Epithelial cell of prostate (primary cell): ENCODE data around the gene SIK3.

ENCODE experiments used
- DNase-seq: peaks from one replicate; pipeline ENCODE4 v3.0.0-alpha.2; 2011; ENCODE audit warnings: low read depth, low spot score
- H3K27ac ChIP-seq: fragments of 450-650 bp; 2 replicates; pipeline ENCODE4 v1.5.1; 2017; ENCODE audit warnings: mild to moderate bottlenecking

Gene SIK3

GRCh38 chr11:117020287-117020686 is 77.9 kb downstream of the SIK3 start:
- no peak overlapping the region for H3K27ac ChIP-seq
- DNase-seq: no peak

- DNase-seq: no peak
- H3K27ac ChIP-seq: no peak overlapping the region
Observed at GRCh38 chr11:117019871-117020270, 78.4 kb downstream of the SIK3 start.

DNA sequence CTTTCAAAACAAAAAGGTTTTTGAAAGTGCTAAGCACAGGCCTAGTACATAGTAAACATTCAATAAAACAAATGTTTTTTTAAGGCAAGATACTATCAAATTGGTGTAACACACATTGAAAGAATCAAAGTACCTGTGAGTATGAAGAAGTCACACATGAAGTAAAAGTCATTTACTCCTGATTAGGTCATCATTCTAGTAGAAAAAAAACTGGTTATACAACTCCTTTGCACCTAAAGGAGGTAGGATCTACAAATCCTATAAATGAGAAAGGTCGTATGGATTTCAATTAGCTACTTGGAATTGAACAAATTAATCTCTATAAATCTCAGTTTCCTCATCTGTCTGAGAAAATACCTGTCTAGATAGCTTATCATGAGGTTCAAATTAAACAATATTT is 80.8 kb downstream of the SIK3 start:
- no peak for DNase-seq
- no peak overlapping the region for H3K27ac ChIP-seq

DNA sequence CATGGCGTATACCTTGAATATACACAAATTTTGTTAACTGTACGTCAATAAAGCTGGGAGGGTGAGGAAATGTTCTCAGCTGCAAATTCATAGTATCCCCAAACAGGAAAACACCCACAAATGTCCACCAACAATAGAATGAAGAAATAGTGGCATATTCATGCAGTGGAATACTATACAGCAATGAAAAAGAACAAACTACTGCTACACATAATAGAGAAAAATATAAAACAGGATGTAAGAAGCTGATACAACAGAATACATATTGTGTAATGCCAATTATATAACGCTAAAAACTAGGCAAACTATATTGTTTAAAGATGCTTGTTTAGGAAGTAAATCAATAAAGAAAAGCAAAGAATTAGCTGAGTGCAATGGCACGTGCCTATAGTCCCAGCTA is 81.5 kb downstream of the SIK3 start:
- H3K27ac ChIP-seq: no peak overlapping the region
- no peak for DNase-seq

DNA sequence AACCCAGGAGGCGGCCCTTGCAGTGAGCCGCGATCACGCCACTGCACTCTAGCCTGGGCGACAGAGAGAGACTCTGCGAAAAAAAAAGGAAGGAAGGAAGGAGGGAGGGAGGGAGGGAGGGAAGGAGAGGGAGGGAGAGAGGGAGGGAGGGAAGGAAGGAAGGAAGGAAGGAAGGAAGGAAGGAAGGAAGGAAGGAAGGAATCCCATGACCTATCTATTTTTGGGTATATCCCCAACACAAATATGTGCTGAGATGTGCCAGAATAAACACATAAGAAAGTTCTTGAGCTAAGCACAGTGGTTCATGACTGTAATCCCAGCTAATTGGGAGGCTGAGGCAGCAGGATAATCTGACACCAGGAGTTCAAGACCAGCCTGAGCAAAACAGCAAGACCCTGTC is 82.0 kb downstream of the SIK3 start:
- H3K27ac ChIP-seq: no peak overlapping the region
- no peak for DNase-seq

DNA sequence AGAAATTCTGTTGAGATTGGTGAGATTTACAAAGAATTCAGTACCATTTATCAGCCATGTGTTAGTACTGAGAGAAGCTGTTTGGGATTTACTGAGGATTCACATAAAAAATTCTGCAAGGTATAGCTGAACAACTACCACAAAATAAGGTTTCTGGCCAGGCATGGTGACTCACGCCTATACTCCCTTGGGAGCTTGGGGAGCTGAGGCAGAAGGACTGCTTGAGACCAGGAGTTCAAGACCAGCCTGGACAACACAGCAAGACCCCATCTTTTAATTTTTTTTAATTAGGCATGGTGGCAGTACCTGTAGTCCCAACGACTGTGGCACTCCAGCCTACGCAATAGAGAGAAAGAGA is 86.7 kb downstream of the SIK3 start:
- H3K27ac ChIP-seq: peak overlapping the region; percentile 66
- peak; percentile 34 for DNase-seq

GRCh38 chr11:117010808-117011540 is 87.3 kb downstream of the SIK3 start:
- peak overlapping the region; percentile 66 for H3K27ac ChIP-seq
- DNase-seq: peak; percentile 90

DNA sequence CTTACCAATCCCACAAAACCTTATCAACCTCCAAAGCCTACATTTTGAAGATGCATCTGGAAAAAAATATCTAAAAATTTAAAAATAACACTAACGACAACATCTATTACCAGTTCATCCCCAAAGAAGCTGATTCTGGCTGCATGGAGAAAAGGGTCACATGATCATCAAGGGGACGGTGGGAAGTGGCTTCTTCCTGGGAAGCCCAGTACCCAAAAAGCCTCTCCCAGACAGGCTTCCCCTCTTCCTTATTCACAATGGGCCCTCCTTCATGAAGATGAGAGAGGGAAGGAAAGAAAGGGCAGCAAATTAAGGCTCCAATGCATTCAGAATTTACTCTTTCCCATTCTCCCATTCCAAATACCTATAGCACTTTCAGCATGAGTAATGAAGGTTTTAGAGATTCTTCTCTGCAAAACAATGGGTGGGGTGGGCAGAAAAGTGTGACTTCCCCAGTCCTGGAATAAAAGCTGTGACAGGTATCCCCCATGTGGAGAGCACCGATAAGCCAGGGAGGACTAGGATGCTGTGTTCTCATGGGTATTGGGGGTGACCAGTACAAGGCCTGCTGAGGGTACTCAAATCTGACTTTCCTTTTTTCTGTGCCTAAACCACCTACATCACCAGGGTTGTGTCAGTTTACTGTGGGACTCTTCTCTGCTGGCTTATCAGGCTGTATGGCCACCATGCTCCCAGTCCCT is 88.2 kb downstream of the SIK3 start:
- H3K27ac ChIP-seq: peak overlapping the region; percentile 66
- DNase-seq: no peak

GRCh38 chr11:117005758-117006157 is 92.5 kb downstream of the SIK3 start:
- no peak for DNase-seq
- no peak overlapping the region for H3K27ac ChIP-seq

DNA sequence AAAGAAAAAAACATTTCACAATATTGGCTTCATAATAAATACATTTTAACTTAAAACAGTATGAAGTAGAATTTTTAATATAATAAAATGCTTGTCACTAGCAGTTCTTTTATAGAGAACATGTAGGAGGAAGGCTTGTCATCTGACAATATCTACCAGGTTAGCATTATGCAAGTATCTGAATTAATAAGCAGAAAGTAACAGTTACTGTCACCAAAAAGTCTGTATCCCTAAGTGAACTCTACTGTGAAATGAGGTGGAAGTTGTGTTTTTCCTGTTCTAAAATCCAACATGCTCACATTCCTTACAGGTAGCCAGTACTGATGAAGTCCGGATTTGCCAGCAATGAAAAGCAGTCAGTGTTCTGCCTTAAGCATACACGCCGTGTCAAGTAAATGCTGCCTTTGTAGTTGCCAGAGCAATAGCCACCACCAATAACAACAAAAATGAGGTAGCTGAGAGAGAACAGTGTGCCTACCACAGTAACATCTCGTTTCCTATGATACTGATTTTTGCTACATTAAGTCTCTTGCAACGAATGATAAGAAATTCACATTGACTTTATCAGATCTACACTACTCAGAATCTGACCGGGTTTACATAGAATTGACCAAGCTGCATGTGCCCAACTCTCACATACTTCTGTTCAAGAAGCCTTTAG is 95.5 kb downstream of the SIK3 start:
- no peak overlapping the region for H3K27ac ChIP-seq
- DNase-seq: no peak

GRCh38 chr11:117000014-117000737 is 98.1 kb downstream of the SIK3 start:
- no peak overlapping the region for H3K27ac ChIP-seq
- no peak for DNase-seq

DNA sequence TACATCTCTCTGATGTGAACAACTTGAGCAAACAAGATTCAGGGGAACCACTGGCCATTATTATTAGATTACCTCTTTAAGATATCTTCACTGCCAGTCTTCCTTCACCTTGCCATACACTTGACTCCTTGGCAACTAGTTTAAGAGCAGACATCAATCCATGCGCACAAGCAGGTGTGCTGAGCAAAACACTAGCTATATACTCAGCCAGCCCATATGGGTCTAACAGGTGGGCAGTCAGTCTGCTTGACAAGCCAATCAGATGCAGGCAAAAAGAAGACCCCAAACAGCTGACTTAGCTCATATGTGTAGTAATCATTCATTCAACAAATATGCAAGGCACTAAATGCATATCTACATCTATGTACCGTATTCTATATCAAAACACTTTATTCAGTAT is 101.2 kb downstream of the SIK3 start:
- no peak for DNase-seq
- no peak overlapping the region for H3K27ac ChIP-seq

DNA sequence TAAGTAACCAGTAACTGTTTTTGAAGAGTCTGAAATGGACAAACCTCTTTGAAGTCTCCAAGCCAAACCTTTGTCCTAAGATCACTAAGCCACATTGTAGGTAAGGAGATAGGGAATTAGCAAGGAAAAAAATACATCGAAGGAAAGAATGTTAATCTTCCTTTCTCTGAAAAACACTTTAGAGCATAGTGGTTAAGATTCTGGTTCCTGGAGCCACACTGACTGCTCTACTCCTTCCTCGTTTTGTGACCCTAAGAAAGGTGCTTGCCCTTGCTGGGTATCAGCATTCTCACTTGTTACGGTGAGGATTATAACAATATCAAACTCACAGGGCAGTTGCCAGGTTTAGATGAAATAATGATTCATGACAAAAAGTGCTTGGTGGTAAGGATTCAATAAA is 104.0 kb downstream of the SIK3 start:
- H3K27ac ChIP-seq: no peak overlapping the region
- DNase-seq: no peak

- no peak overlapping the region for H3K27ac ChIP-seq
- DNase-seq: no peak
Observed at GRCh38 chr11:116993599-116993998, 104.6 kb downstream of the SIK3 start.

- H3K27ac ChIP-seq: no peak overlapping the region
- no peak for DNase-seq
Observed at GRCh38 chr11:116991491-116991890, 106.7 kb downstream of the SIK3 start.

DNA sequence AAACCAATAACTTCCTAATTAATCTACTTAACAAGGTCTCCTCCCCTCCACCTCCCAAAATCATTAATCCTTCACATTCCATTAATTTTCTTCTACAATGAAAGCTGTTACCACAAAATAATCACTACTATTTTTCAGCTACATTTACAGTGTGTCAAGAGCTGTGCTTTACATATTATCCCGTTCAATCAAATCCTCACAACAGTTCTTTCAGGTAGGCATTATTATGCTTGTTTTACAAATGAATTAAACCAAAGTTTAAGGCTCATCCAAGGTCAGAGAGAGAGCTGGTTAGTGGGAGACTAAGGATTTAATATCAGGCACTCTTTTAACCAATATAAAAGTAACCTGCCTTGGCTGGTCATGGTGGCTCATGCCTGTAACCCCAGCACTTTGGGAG is 107.4 kb downstream of the SIK3 start:
- H3K27ac ChIP-seq: no peak overlapping the region
- DNase-seq: no peak

DNA sequence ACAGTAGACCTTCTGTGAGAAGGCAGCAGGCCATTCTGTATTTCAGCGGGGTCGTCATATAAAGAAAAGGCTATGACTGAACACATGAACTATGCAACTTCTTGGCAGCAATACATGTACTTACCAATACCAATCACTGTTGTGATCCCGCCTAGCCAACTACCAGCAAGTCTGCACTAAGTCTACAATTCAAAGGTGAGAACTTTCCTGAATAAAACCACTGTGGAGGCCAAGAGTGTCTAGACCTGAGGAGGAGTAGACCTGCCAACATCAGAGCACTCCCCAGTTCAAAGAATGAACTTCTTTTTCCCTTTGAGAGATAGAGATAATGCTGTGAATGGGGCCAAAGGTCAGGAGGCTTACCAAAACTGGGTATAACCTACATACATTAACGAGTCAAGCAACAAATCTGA is 108.2 kb downstream of the SIK3 start:
- peak; percentile 31 for DNase-seq
- no peak overlapping the region for H3K27ac ChIP-seq

- no peak overlapping the region for H3K27ac ChIP-seq
- DNase-seq: no peak
Observed at GRCh38 chr11:116989184-116989583, 109.0 kb downstream of the SIK3 start.

DNA sequence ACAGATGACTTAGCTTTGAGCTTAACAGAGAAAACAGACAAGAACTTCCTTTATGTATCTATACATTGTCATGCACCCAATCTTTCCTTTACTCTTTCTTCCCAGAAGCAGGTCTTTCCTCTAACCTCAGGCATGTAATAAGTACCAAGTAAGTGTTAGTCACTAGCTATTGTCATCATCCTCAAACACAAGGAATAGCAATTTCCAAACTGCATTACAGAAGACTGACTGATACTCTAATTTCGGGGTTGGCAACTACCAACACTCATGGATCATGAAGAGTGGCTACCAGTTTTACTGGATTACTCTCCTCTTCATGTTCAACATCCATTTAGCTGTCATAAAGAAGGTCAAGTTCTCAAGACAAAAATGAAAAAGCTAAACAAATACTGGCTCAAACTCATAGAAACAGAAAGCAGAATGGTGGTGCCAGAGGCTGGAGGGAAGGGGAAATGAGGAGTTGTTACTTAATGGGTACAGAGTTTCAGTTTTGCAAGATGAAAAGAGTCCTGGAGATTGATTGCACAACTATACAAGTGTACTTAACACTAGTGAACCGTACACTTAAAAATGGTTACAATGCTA is 111.6 kb downstream of the SIK3 start:
- DNase-seq: peak; percentile 83
- peak overlapping the region; percentile 80 for H3K27ac ChIP-seq

DNA sequence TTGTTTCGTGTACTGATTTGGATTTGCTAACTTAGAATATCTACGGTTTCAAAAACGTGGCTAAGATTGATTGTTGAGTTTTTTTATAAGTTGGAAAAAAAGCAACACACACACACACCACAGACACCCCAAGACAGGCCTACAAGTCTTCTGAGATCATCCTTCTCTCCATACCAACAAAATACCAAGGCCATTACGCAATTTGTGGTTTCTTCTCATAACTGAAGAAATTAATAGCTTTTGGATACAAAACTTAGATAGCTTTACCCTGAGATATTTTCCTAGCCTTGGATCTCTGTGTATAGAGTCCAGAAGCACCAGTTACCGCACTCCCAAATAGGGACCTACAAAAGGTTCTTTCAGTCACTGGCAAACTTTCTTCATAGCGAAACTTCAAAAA is 113.6 kb downstream of the SIK3 start:
- DNase-seq: no peak
- no peak overlapping the region for H3K27ac ChIP-seq

DNA sequence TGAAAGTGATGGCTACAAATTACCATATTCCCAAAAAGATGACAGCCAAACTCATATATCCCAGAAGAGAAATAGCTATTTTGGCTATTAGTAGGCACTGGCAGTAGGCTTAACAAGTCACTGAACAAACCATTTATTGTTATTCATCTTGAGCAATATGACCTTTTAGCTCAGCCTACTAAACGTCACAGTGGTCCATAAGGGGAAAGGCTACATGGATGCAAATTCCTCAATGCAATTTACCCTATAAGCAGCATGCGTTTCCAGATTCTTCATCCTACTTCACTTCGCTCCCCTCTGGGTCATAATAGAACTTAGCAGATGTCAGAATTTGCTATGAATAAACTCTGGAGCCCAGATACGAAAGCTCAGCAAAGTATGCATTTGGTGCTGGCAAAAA is 114.0 kb downstream of the SIK3 start:
- no peak for DNase-seq
- H3K27ac ChIP-seq: no peak overlapping the region
